DOHH2 (cell line): ENCODE results near the gene OR4N5.

Source experiments
- H3F3A ChIP-seq: fragments of 200-600 bp; sonication (generic), shearing (Covaris generic); 2 replicates; pipeline ENCODE4 v1.6.0; 2016; ENCODE audit warnings: antibody characterized with exemption, mild to moderate bottlenecking; ENCODE audit not compliant: control insufficient read depth, insufficient read depth
- H3K27ac ChIP-seq: fragments of 200-600 bp; sonication (generic); 2 replicates; pipeline ENCODE4 v1.5.1; 2014; ENCODE audit warnings: low read depth, mild to moderate bottlenecking, low read length, moderate library complexity
- H3K27me3 ChIP-seq: fragments of 200-600 bp; sonication (generic); 2 replicates; pipeline ENCODE4 v1.6.1; 2014; ENCODE audit warnings: mild to moderate bottlenecking, low read length, mixed read lengths; ENCODE audit not compliant: control insufficient read depth
- H3K36me3 ChIP-seq: fragments of 200-600 bp; sonication (generic); 2 replicates; pipeline ENCODE4 v1.6.1; 2014; ENCODE audit warnings: mild to moderate bottlenecking, low read length, moderate library complexity, mixed read lengths; ENCODE audit not compliant: control insufficient read depth
- H3K4me1 ChIP-seq: fragments of 200-600 bp; sonication (generic); 2 replicates; pipeline ENCODE4 v1.6.1; 2014; ENCODE audit warnings: mild to moderate bottlenecking, low read length, mixed read lengths; ENCODE audit not compliant: control insufficient read depth
- H3K4me2 ChIP-seq: fragments of 200-600 bp; sonication (generic); 2 replicates; pipeline ENCODE4 v1.6.0; 2014; ENCODE audit warnings: mild to moderate bottlenecking, low read length, moderate library complexity
- H3K4me3 ChIP-seq: fragments of 200-600 bp; sonication (generic); 2 replicates; pipeline ENCODE4 v1.5.1; 2014; ENCODE audit warnings: mild to moderate bottlenecking, low read length, mixed read lengths
- H3K79me2 ChIP-seq: fragments of 200-600 bp; sonication (generic); 2 replicates; pipeline ENCODE4 v1.6.1; 2014; ENCODE audit warnings: mild to moderate bottlenecking, low read length, mixed read lengths; ENCODE audit not compliant: control insufficient read depth
- H3K9me2 ChIP-seq: fragments of 200-600 bp; sonication (generic); replicated peaks from 2 replicates; pipeline ENCODE4 v1.6.1; 2014; ENCODE audit warnings: mild to moderate bottlenecking, low read length, mixed read lengths; ENCODE audit not compliant: control insufficient read depth
- H3K9me3 ChIP-seq: fragments of 200-600 bp; sonication (generic); 2 replicates; pipeline ENCODE4 v1.6.1; 2014; ENCODE audit warnings: antibody characterized with exemption, low read length, mixed read lengths; ENCODE audit not compliant: control insufficient read depth, insufficient read depth
- H4K20me1 ChIP-seq: fragments of 200-600 bp; sonication (generic); 2 replicates; pipeline ENCODE4 v1.6.0; 2014; ENCODE audit warnings: low read depth, mild to moderate bottlenecking, antibody characterized with exemption, low read length, moderate library complexity; ENCODE audit not compliant: control insufficient read depth, insufficient read depth
- EZH2phosphoT487 ChIP-seq: fragments of 200-600 bp; sonication (generic); IDR thresholded peaks from 2 replicates; pipeline ENCODE4 v1.6.1; 2017; ENCODE audit warnings: borderline replicate concordance, mild to moderate bottlenecking, antibody characterized with exemption, low read length, moderate library complexity, mixed read lengths
- TF ChIP-seq, protein P1 (sequence below): fragments of 200-600 bp; sonication (generic); IDR thresholded peaks from one replicate; pipeline ENCODE4 v1.5.1; 2014; ENCODE audit warnings: antibody characterized with exemption, mild to moderate bottlenecking, low read depth, low read length; ENCODE audit not compliant: poor library complexity, severe bottlenecking

The OR4N5 gene

DNA sequence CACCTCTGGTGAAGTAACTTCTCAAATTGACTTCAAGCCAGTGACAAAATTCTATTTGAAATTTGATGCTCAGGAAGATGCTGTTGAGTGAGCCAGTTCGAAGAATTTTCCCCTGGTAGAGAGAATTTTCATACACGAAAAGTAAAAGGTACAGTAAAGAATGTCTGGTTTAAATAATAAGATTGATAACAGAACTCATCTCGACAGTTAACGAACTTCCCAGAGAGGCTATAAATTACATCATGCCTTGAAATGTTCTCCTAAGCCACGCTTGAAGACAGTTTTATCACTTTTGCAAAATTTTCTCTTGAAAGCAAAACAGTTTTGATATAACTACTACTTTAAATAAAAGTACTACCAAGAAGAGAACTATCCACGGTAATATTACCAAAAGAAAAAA, 37.7 kb downstream of the OR4N5 start:
- no peaks in the 10 kb centered on the region for H3K4me1 ChIP-seq
- no peaks in the 10 kb centered on the region for H3F3A ChIP-seq
- no peaks in the 10 kb centered on the region for H3K9me2 ChIP-seq
- no peak for TF ChIP-seq EZH2phosphoT487
- TF ChIP-seq, protein P1, sequence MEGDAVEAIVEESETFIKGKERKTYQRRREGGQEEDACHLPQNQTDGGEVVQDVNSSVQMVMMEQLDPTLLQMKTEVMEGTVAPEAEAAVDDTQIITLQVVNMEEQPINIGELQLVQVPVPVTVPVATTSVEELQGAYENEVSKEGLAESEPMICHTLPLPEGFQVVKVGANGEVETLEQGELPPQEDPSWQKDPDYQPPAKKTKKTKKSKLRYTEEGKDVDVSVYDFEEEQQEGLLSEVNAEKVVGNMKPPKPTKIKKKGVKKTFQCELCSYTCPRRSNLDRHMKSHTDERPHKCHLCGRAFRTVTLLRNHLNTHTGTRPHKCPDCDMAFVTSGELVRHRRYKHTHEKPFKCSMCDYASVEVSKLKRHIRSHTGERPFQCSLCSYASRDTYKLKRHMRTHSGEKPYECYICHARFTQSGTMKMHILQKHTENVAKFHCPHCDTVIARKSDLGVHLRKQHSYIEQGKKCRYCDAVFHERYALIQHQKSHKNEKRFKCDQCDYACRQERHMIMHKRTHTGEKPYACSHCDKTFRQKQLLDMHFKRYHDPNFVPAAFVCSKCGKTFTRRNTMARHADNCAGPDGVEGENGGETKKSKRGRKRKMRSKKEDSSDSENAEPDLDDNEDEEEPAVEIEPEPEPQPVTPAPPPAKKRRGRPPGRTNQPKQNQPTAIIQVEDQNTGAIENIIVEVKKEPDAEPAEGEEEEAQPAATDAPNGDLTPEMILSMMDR: no peak
- no peak overlapping the region for H3K4me3 ChIP-seq
- no peaks in the 10 kb centered on the region for H3K36me3 ChIP-seq
- no peak overlapping the region for H3K27ac ChIP-seq
- H3K9me3 ChIP-seq: no peaks in the 10 kb centered on the region
- H3K79me2 ChIP-seq: no peaks in the 10 kb centered on the region
- no peak overlapping the region for H3K4me2 ChIP-seq
- H3K27me3 ChIP-seq: no peaks in the 10 kb centered on the region
- H4K20me1 ChIP-seq: no peaks in the 10 kb centered on the region

- no peaks in the 10 kb centered on the region for H3F3A ChIP-seq
- H3K4me2 ChIP-seq: no peak overlapping the region
- no peaks in the 10 kb centered on the region for H3K4me1 ChIP-seq
- H3K27me3 ChIP-seq: no peaks in the 10 kb centered on the region
- H3K79me2 ChIP-seq: no peaks in the 10 kb centered on the region
- H3K27ac ChIP-seq: no peak overlapping the region
- H4K20me1 ChIP-seq: no peaks in the 10 kb centered on the region
- H3K9me2 ChIP-seq: no peaks in the 10 kb centered on the region
- no peak overlapping the region for H3K4me3 ChIP-seq
- TF ChIP-seq, protein P1: no peak
- TF ChIP-seq EZH2phosphoT487: no peak
- no peaks in the 10 kb centered on the region for H3K36me3 ChIP-seq
- H3K9me3 ChIP-seq: no peaks in the 10 kb centered on the region
Observed at GRCh38 chr14:20177433-20177974, 38.9 kb downstream of the OR4N5 start.

- H3K79me2 ChIP-seq: no peaks in the 10 kb centered on the region
- no peak overlapping the region for H3K4me3 ChIP-seq
- no peak overlapping the region for H3K4me2 ChIP-seq
- no peak overlapping the region for H3K27ac ChIP-seq
- H3K4me1 ChIP-seq: no peaks in the 10 kb centered on the region
- no peaks in the 10 kb centered on the region for H3K27me3 ChIP-seq
- TF ChIP-seq, protein P1: no peak
- no peak for TF ChIP-seq EZH2phosphoT487
- no peaks in the 10 kb centered on the region for H3K9me3 ChIP-seq
- H4K20me1 ChIP-seq: no peaks in the 10 kb centered on the region
- H3F3A ChIP-seq: no peaks in the 10 kb centered on the region
- no peaks in the 10 kb centered on the region for H3K9me2 ChIP-seq
- H3K36me3 ChIP-seq: no peaks in the 10 kb centered on the region
Observed at GRCh38 chr14:20179218-20179617, 40.6 kb downstream of the OR4N5 start.
